ENCODE data around the gene CMAS. TPM values are rescaled to one million over a fixed set of nuclear protein-coding genes. Genes with fewer than 3 reads are reported as not detected.

CMAS gene
- total RNA-seq, 1 experiment from 2014 or later = 24.3 TPM

- ChIA-PET CTCF (no interaction called here), POLR2A (no interaction called here)
- Histone ChIP-seq H3K27me3 (ENCODE audit: control insufficient read depth, insufficient read depth, low read length) (no peaks in the 10 kb centered on the region), H3K36me3 (ENCODE audit: control insufficient read depth, insufficient read depth, low read length) (no peaks in the 10 kb centered on the region), H3K27ac (ENCODE audit: low read length) (no peak overlapping the region), H3K4me1 (ENCODE audit: control insufficient read depth, insufficient read depth, low read length) (no peaks in the 10 kb centered on the region), H3K4me3 (ENCODE audit: low read depth in 2 of 2, low read length in 2 of 2) (no peak overlapping the region), H3K9me3 (ENCODE audit: control insufficient read depth, insufficient read depth, low read depth, low read length) (no peaks in the 10 kb centered on the region)
- no TSS peak for BruUV-seq (replicated peaks)
- ATAC-seq = no peak
- intact Hi-C loops (cut with micrococcal nuclease; ENCODE audit: unreplicated experiment) (no loop called here), in situ Hi-C loops (cut with HindIII; ENCODE audit: low pct_unique_long_range_greater_than_20kb, low sequenced_read_pairs) (no loop called here)
- TF ChIP-seq, protein P1, sequence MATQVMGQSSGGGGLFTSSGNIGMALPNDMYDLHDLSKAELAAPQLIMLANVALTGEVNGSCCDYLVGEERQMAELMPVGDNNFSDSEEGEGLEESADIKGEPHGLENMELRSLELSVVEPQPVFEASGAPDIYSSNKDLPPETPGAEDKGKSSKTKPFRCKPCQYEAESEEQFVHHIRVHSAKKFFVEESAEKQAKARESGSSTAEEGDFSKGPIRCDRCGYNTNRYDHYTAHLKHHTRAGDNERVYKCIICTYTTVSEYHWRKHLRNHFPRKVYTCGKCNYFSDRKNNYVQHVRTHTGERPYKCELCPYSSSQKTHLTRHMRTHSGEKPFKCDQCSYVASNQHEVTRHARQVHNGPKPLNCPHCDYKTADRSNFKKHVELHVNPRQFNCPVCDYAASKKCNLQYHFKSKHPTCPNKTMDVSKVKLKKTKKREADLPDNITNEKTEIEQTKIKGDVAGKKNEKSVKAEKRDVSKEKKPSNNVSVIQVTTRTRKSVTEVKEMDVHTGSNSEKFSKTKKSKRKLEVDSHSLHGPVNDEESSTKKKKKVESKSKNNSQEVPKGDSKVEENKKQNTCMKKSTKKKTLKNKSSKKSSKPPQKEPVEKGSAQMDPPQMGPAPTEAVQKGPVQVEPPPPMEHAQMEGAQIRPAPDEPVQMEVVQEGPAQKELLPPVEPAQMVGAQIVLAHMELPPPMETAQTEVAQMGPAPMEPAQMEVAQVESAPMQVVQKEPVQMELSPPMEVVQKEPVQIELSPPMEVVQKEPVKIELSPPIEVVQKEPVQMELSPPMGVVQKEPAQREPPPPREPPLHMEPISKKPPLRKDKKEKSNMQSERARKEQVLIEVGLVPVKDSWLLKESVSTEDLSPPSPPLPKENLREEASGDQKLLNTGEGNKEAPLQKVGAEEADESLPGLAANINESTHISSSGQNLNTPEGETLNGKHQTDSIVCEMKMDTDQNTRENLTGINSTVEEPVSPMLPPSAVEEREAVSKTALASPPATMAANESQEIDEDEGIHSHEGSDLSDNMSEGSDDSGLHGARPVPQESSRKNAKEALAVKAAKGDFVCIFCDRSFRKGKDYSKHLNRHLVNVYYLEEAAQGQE (IDR thresholded peaks at IDR 0.05; ENCODE audit: insufficient read depth in 1 of 2, low read depth in 2 of 2, low read length in 1 of 2) = no peak
- TF ChIP-seq SIN3A (IDR thresholded peaks at IDR 0.05; ENCODE audit: borderline replicate concordance, insufficient read depth, low read depth, low read length) (no peak), POLR2AphosphoS5 (IDR thresholded peaks at IDR 0.05; ENCODE audit: low read depth, low read length) (no peak), TCF7L2 (IDR thresholded peaks at IDR 0.05; ENCODE audit: low read depth, low read length) (no peak)
- TF ChIP-seq, protein P2, sequence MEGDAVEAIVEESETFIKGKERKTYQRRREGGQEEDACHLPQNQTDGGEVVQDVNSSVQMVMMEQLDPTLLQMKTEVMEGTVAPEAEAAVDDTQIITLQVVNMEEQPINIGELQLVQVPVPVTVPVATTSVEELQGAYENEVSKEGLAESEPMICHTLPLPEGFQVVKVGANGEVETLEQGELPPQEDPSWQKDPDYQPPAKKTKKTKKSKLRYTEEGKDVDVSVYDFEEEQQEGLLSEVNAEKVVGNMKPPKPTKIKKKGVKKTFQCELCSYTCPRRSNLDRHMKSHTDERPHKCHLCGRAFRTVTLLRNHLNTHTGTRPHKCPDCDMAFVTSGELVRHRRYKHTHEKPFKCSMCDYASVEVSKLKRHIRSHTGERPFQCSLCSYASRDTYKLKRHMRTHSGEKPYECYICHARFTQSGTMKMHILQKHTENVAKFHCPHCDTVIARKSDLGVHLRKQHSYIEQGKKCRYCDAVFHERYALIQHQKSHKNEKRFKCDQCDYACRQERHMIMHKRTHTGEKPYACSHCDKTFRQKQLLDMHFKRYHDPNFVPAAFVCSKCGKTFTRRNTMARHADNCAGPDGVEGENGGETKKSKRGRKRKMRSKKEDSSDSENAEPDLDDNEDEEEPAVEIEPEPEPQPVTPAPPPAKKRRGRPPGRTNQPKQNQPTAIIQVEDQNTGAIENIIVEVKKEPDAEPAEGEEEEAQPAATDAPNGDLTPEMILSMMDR (IDR thresholded peaks at IDR 0.05) = no peak
- DNase-seq (ENCODE audit: low read depth, low spot score) = no peak
These were observed 16.0 kb upstream of the CMAS start for GRCh38 chr12:22029991-22030390.

DNA sequence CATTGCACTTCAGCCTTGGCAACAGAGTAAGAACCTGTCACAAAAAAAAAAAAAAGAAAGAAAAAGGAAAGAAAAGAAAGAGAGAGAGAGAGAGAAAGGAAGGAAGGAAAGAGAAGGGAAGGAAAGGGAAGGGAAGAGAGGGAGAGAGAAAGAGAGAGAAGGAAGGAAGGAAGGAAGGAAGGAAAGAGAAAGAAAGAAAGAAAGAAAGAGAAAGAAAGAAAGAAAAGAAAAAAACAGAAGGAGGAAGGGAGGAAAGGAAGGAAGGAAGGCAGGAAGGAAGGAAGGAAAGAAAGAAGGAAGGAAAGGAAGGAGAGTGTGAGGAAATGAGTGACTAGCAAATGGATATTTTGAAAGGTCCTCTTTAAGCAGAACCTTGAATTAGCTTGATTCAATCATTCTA is 13.3 kb upstream of the CMAS start:
- no peaks in the 10 kb centered on the region for H3K36me3 ChIP-seq (ENCODE audit: control insufficient read depth, insufficient read depth, low read length)
- no peak overlapping the region for H3K27ac ChIP-seq (ENCODE audit: low read length)
- no peaks in the 10 kb centered on the region for H3K27me3 ChIP-seq (ENCODE audit: control insufficient read depth, insufficient read depth, low read length)
- DNase-seq (ENCODE audit: low read depth, low spot score) (no peak), ATAC-seq (no peak)
- no peaks in the 10 kb centered on the region for H3K4me1 ChIP-seq (ENCODE audit: control insufficient read depth, insufficient read depth, low read length)
- ChIA-PET POLR2A (no interaction called here), CTCF (no interaction called here)
- no TSS peak for BruUV-seq (replicated peaks)
- no peaks in the 10 kb centered on the region for H3K9me3 ChIP-seq (ENCODE audit: control insufficient read depth, insufficient read depth, low read depth, low read length)
- H3K4me3 ChIP-seq (ENCODE audit: low read depth in 2 of 2, low read length in 2 of 2) = no peak overlapping the region
- in situ Hi-C loops (cut with HindIII; ENCODE audit: low pct_unique_long_range_greater_than_20kb, low sequenced_read_pairs) = no loop called here
- no peak for TF ChIP-seq TCF7L2 (IDR thresholded peaks at IDR 0.05; ENCODE audit: low read depth, low read length)
- TF ChIP-seq, protein P1 (IDR thresholded peaks at IDR 0.05; ENCODE audit: insufficient read depth in 1 of 2, low read depth in 2 of 2, low read length in 1 of 2) = no peak
- no peak for TF ChIP-seq POLR2AphosphoS5 (IDR thresholded peaks at IDR 0.05; ENCODE audit: low read depth, low read length)
- TF ChIP-seq, protein P2 (IDR thresholded peaks at IDR 0.05) = no peak
- TF ChIP-seq SIN3A (IDR thresholded peaks at IDR 0.05; ENCODE audit: borderline replicate concordance, insufficient read depth, low read depth, low read length) = no peak
- intact Hi-C loops (cut with micrococcal nuclease; ENCODE audit: unreplicated experiment) = no loop called here

Measured in Panc1 (cell line).